GM11168 (cell line): Measurements from ENCODE around the gene KDM1A.

Source experiments
- in situ Hi-C: fragments of 300-500 bp; cut with MboI; formaldehyde crosslinking; loops from one replicate; pipeline ENCODE4 v1.12.0; 2022; ENCODE audit warnings: low sequenced_read_pairs; ENCODE audit not compliant: unreplicated experiment

The KDM1A gene

GRCh38 chr1:23124259-23125026 lies 105.2 kb downstream of the KDM1A start:
- in situ Hi-C loops = no loop called here

DNA sequence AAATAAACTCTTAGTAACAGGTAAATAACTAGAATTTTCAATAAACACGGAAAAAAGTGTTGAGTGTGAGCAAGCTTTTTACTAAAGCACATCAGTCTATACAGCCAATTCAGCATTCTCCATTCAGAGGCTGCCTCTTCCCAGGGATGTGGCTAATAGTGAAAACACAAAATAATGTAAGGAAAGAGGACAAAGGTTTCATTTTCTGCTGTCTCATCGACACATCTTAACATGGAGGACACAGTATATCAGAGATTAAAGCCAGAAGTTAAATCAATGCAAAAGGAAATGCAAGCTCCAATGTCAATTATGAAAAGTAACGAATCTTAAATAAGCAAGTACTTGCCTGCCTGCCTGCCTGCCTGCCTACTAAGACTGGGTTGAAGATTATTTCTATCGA lies 106.2 kb downstream of the KDM1A start:
- in situ Hi-C loops = no loop called here

- in situ Hi-C loops = no loop called here
Observed at GRCh38 chr1:23126200-23126599, 106.9 kb downstream of the KDM1A start.

GRCh38 chr1:23126801-23127200 lies 107.5 kb downstream of the KDM1A start:
- in situ Hi-C loops = no loop called here

DNA sequence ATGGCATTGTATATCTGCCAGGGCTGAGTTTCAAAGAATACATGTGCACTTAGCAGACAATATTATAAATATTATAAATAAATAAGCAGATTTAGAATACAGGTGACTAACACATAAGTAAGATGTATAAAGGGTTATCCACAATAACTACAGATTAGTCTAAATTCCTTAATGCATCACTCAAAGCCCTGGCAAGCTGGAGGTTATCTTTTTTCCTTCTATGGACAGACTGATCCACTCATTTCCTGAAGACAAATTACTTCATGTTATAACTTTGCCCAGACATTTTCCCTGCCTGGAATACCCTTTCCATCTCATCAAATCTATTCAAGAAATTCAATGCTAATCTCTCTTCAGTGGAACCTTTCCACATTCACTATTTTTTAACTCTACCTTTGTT lies 110.6 kb downstream of the KDM1A start:
- in situ Hi-C loops = no loop called here

DNA sequence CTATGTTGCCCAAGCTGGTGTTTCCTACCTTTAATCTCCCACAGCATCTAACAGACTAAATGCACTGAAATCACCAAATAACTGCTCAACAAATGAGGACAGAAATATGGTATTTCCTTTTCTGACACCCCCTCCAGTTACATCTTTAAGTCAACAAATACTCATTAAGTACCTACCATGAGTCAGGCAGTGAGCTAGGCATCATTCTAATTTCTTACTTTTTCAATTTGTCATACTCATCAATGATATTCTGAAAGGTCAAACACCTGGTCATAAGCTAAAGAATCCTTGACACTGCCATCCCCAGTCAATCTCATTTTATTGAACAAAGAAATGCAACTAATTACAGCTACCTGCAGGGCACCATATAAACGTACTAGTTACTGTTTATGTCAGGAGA lies 112.8 kb downstream of the KDM1A start:
- in situ Hi-C loops = no loop called here
